NCI-H1694 treated with DMSO at 0.1 percent for 48 hours (cell line): ENCODE results near the gene ATOSB.

ENCODE experiments used
- DNase-seq: peaks from one replicate; lab custom pipeline; 2025; lab: John Stamatoyannopoulos, UW

Gene ATOSB

DNA sequence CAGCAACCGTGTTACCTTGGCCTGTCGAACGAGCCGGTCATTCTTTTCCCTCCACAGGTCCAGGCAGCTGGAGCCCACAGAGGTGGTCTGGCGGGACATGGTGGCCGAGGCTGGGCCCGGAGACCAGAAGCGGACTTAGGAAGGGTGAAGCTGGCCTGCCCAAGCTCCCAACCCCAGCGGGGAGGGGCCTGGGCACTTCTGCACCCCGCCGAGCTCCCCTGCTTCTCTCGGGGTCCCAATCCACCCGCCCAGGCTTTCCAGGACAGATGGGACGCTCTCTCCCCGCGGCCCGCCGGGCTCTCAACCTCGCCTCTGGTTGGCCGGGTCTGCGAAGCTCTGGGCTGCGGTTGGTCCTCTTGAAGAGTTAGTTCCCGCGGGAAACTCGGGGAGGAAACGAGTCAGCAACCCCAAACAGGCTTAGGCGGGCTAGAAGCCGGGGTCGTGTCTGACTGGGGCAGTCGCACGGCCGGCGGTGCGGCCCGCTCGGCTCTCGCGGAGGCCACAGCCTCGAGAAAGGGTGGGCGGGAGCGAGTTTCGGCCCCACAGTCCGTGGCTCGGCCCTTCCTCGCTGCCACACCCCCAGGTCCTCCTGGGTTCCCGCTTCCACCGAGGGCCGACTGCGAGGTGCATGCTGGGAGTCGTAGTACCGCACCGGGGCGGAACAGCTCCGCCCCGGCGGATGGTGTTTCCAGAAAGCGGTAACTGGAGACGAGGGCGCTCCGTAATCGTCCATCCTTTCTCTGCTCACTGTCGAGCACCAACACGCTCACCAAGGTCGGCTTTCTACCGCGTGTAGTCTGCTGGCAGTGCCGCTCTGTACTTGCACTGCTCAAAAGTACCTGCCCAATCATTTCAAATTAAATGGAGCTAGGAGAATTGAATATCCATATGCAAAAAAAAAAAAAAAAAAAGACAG is 36.0 kb downstream of the ATOSB start, which contains the start of gene FANCG:
TSS of gene FANCG (minus strand) at position 517 of the 916 bp plus-strand sequence. CDS start at position 99, 418 bp downstream.
- peak; percentile 94 for DNase-seq

DNA sequence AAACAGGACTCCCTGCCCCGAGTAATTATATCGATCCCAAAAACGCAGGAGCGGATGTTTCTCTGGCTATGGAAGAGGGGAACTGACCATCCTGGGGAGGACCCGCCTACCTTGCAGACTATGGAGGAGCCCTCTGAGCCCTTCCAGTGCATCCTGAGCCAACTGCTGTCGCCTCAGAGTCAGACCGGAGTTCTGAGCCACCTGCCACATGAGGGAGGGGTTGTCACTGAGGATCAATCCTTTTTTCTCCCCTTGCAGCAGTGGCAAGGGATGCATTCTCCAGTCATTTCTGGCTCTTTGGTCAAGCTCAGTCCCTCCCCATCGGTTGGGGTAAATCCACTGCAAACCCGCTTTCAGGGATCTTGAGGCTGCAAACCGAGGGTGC is 36.6 kb downstream of the ATOSB start:
- no peak for DNase-seq

DNA sequence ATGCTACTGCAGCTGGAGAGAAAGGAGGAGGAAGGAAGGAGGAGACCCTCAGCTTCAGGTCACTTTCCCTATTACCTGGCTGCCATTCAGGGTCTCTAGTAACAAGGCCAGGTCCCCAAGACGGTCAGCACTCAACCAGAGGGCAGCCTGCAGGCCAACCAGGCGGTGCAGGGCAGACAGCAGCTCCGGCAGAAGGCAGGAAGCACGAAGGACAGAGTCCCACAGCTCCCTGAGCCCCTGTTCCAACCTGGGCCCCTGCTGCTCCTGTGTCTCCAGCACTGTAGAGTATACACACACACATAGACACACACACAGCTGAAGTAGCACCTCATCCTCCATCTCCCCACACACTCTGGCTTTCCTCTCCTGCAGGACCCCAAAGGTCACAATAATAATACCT is 37.6 kb downstream of the ATOSB start:
- DNase-seq, result no peak

DNA sequence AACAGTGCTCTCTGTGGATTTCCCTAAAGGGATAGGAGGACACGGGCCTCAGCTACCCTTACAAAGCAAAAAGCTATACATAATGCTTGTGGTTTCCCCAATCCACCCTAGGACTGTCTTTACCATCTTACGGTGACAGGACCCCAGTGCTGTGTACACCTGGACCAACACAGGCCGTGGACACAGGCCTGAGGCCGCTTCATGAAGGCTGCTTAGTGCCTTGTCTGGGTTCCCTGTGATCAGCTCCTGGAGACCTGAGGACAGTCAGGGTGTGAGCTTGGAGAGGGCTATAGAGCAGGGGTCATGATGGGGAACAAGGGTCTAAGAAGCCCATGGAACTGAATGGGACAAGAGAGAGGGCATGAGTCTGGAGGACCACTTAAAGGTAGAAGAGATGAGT is 38.8 kb downstream of the ATOSB start:
- no peak for DNase-seq

DNA sequence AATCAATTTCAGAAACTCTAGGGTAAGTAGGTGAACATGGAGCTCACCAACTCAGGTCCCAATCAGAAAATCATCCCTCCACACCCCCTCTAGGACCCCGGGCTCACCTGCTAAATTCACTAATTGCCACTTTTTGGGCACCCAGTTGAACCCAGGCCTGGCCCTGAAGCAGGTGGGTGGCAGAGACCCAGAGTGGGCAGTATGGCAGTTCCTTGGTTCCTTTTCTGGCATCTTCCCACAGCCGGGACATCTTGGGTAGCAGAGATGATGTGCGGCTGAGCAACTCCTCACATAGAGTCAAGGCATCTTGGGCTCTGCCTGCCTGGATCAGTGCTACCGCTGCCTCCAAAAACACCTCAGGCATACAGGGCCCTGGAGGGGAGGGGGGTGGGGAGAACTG is 40.3 kb downstream of the ATOSB start:
- DNase-seq, result no peak

DNA sequence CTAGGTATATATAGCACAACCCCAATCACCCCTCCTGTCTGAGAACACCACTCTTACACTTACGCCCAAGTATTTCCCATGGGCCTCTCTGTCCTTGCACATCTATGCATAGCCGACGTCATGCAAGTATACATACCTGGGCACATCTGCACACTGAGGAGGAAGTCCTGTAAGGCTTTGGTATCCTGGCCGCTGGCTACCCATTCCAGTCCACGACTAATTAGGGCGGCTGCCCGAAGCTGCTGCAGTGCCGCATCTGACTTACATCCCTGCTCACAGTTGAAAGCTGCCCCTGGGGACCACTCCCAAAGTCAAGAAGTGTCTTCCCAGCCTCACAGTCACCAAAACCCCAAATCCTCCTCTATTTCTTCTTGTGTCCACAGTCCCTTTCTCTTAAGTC is 40.9 kb downstream of the ATOSB start:
- DNase-seq, result no peak

DNA sequence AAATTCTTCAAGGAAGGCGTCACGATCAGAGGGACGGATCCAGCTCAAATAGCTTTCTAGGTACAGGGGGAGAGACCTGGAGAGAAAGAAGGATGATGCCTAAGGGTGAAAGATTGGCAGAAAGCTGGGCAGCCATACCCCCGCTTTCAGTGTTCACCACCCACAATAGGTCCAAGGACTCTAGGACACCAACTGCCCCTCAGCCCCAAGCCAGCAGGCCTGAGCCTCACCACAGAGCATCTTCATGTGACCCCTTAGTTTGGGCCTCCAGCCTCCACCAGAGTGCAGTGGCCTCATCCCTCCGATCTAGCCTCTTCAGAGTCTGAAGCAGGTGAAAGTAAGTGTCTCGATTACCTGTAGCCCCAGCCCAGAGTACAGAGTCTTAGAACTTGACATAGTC is 41.5 kb downstream of the ATOSB start:
- no peak for DNase-seq

DNA sequence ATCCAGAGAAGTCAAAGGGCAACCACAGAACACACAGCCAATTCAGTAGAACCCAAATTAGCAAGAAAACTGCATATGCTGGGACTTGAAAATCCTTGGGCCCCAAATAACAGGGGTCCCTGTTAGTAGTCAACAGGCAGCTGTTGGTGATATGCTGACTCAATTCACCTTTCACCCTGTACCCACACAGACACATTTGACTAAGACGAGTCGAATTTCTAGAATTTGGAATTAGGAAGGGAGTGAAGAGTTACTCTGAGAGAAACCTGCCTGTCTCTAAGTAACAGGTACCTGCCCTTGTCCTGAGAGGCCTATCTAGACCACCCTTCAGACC is 42.4 kb downstream of the ATOSB start:
- DNase-seq, result no peak

DNA sequence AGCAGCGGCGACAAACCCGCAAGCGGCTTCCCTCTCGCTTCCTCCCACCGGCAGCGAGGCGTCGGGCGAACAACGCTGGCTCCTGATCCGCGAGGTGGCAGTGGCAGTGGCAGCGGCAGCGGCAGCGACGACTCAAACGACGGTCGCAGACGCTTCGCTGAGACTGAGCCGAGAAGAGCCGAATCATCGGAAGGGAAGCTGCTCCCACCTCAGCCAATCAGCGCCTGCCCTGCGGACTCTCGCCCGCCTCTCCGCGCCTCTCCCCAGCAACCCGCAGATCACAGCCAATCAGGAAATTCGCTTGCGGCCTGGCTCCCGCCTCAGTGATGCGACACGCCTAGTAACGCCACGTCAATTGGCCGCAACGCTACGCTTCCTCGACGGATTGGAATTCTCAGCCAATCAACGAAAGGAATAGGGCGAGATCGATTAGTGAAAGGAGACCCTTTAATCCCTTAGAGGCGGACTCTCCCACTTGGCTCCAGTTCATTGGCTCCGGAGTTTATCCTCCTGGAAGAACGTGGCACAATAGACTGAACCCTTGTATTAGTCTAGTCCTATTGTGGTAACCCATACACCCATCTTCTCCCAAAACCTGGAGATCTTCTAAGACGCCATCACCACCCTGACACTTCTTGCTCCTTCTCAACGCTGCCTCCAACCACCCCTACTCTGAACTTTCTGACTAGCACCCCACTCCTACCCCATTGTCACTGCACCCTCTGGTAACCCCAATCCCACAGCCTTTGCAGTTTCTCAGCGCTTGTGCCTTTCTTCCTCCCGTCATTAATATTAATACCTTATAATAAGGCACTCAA is 43.0 kb downstream of the ATOSB start, which contains the start of gene VCP:
TSS of gene VCP (minus strand) at position 165 of the 818 bp plus-strand sequence. CDS start 272 bp downstream, outside the sequence.
- DNase-seq, result peak; percentile 99

DNA sequence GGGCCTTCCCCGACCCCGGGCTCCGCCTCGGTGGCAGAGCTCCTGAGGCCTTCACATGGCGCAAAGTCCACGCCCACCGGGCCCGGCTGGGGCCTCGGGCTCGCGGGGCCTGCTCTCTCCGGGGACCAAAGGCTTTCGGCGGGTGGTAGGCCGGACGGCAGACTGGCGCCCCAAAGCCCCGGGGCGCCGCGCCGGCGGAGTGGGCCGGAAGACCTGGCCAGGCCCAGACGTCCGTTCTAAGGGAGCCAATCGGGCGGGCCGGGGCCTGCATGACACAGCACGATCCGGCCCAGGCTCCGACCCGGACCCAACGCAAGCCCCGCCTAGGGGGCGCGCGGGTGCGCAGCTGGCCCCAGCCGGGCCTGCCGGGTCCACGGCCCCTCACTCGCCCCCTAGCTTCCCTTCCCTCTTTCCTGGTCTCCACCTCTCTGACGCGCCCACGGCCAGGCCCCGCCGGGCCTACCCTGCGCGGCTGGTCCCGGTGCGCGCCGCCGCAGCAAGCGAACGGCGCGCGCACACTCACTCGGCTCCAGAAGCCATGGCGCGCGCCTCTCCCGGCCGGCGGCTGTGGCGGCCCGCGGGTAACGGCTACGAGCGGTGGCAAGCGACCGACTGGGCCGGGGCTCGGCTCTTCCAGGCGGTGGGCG is 43.7 kb downstream of the ATOSB start:
- peak; percentile 58 for DNase-seq

DNA sequence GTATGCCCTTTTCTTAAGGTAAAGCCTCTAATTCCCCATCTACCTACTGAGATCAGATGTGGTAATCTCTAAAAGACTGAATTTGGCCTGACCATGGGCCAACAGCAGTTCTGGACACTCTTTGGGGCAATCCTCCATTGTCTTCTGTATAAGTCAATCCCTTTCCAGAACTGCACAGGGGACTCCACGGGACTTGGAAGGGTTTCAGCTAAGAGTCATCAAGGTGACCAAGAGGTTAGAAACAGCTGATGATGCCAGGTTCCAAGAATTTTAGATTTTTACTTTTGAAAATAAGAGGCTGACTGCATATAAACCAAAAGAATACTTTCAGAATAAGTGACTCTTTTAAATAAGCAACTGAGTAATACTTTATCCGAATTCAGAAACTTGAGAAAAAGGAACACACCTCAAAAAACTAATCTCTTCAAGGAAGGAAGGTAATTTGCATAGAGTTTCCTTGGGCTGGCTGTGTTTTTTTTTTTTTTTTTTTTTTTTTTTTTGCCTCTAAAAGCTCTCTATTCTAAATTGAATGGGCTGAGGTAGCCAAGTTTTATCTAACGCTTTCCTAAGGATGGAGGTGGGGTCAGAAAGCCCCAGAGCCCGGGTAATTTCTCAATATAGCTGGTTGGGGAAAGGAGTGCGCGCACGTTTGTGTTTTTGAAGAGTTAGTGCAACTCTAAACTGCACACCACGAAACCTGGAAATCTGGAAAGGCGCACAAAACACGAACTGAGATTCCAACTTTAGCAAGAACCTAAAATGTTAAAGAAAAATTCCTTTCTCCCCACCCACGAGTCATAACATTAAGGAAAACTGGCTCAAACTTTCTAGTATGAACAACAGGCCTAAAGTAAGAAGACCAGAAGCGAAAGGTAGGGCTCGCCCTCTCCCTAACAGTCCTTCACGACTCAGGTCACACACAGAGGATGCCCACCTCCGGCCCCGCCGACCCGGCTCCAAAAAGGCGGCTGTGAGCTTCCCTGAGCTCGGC is 44.5 kb downstream of the ATOSB start:
- no peak for DNase-seq

DNA sequence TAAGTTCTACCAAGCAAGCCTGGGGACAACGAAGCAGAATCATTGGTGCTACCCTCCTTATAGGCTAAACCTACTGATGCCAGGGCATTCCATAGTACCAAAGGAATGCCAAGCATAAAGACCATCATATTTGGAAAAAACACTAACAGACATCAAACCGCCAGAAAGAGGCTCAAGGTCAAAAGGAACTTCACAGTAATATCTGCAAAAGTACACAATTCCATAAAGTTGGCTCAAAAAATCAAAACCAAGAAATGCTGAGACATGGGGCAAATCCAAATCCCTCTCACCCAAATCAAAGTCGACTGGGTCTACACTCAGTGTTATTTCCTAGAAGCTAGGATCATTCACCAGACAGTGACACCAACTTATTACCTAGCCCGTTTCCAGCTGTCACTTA is 46.6 kb downstream of the ATOSB start:
- no peak for DNase-seq

DNA sequence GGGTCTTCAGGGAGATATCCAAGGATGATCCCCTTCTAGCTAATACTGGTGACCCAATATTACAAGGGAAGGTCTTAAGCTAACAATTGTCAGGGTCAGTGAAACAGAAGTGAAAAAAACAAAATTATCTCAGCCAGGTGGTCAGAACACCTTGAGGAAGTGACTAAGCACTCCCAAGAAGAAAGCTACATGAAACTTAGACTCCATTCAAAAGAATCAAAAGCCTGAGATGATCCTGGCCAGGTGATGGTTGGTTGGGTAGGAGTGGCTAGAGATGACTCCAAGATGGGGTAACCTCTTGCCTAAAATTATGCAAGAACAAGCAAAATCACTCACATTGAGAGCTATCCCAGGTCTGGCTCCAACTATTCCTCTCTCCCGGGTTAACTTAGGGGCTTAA is 48.6 kb downstream of the ATOSB start:
- DNase-seq, result no peak

DNA sequence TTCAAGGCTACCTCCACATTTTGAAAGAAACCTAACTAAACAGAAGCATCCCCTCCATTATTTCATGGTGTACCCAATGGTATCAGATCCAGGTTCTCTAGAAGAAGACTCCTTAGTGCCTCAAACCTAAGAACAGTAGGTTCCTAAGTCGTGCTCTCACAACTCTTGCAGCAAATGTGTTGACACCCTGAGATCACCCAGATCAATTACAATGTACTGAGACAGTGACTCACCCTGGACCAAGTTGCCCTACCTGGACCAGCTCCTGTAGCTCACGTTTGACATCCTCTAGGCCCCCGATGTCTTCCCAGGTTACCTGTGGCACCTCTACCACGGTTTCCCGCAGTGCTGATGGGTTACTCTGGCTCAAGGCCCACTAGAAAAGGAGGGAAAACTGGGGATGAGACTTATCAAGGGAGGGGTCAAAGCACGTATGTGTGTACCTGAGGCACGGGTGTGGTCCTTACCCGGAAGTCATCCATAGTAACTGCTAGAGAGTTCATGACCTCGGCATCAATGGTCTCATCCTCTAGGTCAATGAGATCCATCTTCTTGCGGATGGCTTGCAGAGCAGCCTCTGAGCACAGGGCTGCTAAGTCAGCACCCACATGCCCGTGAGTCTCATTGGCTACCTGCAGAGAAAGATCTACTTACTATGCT is 55.0 kb downstream of the ATOSB start:
- no peak for DNase-seq

DNA sequence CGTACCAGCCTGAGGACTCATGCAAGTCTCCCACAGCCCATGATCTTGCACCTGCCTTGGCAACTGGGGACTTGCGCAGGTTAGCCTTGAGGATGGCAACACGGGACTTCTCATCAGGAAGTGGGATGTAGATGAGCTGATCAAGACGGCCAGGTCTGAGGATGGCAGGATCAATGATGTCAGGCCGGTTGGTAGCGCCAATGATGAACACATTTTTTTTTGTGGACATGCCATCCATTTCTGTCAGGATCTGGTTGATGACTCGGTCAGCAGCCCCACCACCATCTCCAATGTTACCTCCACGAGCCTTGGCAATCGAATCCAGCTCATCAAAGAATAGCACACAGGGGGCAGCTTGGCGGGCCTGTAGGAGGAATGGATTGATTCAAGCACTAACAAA is 56.2 kb downstream of the ATOSB start:
- DNase-seq, result no peak

DNA sequence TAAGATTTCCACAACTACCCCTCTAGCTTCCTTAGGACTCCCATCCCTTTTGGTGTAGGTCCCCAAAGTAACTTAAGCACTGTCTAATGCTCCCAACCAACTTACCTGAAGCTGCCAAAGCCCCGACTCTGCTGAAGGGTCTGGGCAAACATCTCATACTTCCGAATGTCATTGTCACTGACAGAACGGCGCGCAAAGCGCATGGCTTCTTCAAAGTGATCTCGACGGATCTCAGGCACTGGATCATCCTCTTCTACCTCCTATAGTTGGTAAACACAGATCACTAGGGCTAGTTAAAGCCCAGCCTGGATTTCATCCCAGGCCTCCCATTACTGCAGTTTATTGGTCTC is 58.4 kb downstream of the ATOSB start:
- DNase-seq, result no peak

DNA sequence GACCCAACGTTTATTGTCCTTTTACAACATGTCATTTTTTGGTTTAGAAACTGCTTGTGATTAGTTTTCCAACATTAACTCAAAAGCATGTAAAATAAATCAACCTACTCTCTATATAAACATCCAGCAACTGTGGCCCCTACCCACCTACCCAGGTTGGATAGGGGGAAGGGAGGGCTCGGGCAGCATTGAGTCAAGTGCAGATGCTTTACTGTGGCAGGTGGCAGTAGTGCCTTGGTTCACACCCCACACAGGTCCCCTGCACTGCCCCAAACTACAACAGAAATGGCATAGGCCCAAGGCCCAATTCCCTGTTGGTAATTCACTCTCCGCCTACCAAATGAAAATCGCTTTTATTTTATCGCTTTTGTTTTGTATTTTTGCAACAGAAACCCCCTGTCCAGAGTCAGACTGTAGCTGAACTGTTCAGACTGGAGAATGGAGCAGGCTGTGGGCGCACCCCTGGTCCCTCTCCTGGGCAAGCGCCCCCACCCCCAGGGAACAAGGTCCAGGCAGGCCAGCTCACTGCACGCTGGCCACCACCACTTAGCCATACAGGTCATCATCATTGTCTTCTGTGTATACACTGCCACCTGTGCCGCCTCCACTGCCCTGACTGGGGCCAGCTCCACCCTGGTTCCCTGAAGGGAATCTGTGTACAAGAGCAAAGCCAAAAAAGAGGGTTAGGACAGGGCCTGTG is 58.9 kb downstream of the ATOSB start:
- DNase-seq, result no peak

DNA sequence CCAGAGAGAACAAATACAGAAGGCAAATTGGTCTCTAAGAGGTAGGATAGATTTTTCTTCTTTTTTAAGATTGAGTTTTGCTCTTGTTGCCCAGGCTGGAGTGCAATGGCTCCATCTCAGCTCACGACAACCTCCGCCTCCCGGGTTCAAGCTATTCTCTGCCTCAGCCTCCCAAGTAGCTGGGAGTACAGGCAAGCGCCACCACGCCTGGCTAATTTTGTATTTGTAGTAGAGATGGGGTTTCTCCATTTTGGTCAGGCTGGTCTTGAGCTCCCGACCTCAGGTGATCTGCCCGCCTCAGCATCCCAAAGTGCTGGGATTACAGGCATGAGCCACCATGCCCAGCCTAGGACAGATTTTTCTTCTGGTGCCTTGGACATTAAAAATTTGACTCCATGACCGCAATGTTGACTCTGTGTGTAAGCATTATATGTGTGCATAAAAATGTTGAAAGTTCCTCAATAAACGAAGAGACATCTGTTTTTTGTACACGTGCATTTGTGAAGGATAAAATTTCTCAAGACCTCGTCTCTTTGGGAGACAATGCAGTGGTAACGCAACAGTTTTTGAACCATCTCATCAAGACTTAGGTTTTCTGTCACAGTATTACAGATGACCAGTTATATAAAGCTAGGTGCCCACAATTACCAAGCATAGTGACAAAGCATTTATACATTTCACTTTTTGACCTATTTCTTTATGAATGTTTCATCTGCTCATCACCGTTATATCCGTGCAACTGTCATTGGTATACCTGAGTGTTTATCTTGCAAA is 60.6 kb downstream of the ATOSB start:
- DNase-seq, result no peak

DNA sequence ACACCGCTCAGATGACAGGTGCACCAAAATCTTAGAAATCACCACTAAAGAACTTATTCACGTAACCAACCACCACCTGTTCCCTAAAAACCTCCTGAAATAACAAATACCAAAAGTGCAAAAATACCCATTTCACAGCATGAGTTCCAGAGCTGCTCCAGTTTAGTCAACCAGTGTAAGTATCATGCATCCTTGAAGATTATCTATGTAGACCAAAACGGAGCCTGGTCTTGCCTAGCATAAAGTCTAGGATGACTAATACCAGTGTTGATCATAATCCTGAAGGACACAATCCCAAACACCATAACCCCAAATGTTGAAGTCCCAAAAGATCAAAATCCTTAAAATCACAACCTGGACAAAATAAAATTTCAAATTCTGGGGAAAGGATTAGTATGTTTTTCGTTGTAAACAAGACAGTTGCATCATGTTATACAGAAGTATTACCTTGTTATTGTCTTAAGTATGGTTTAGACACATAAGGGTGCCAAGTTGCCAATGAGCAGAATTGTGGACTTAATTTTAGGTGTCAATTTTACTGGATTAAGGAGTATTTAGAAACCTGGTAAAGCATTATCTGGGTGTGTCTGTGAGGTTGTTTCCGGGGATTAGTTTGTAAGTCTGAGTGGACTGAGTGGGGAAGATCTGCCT is 61.4 kb downstream of the ATOSB start:
- no peak for DNase-seq
